GM23338 (cell line): ENCODE data around the gene ZNF202. TPM values are rescaled to one million over a fixed set of nuclear protein-coding genes. Genes with fewer than 3 reads are reported as not detected.
A peak's percentile ranks its signal among the peaks of the same experiment; 100 is the strongest.

Experiments
- ATAC-seq: fragments of 200-7000 bp; cut with Tn5 transposase; 3 replicates; pipeline ENCODE4 v1.9.1; 2020
- DNase-seq: peaks from one replicate; pipeline ENCODE4 v3.0.0-alpha.2; 2015; ENCODE audit warnings: low spot score
- H2AFZ ChIP-seq: fragments of 200-600 bp; sonication (generic); 2 replicates; pipeline ENCODE4 v1.8.0; 2016; ENCODE audit warnings: antibody characterized with exemption, mild to moderate bottlenecking, moderate library complexity
- H3F3A ChIP-seq: fragments of 200-600 bp; sonication (generic); replicated peaks from 2 replicates; pipeline ENCODE4 v1.8.0; 2017; ENCODE audit warnings: antibody characterized with exemption, mixed run types, low read depth
- H3K27ac ChIP-seq: fragments of 200-600 bp; sonication (generic); 2 replicates; pipeline ENCODE4 v1.6.1; 2016; ENCODE audit warnings: low read depth
- H3K27me3 ChIP-seq: fragments of 200-600 bp; sonication (generic); 2 replicates; pipeline ENCODE4 v1.8.0; 2016; ENCODE audit warnings: mild to moderate bottlenecking, mixed run types, moderate library complexity; ENCODE audit not compliant: insufficient read depth
- H3K36me3 ChIP-seq: fragments of 200-600 bp; sonication (generic); 2 replicates; pipeline ENCODE4 v1.8.0; 2016; ENCODE audit warnings: mild to moderate bottlenecking; ENCODE audit not compliant: insufficient read depth
- H3K4me1 ChIP-seq: fragments of 200-600 bp; sonication (generic); 2 replicates; pipeline ENCODE4 v1.8.0; 2016; ENCODE audit warnings: mild to moderate bottlenecking, moderate library complexity; ENCODE audit not compliant: insufficient read depth
- H3K4me2 ChIP-seq: fragments of 200-600 bp; sonication (generic); 2 replicates; pipeline ENCODE4 v1.7.1; 2017; ENCODE audit warnings: mixed run types
- H3K4me3 ChIP-seq: fragments of 200-600 bp; sonication (generic); 2 replicates; pipeline ENCODE4 v1.6.1; 2016; ENCODE audit warnings: mixed run types
- H3K79me2 ChIP-seq: fragments of 200-600 bp; sonication (generic); replicated peaks from 2 replicates; pipeline ENCODE4 v1.8.0; 2017; ENCODE audit warnings: mild to moderate bottlenecking; ENCODE audit not compliant: insufficient read depth
- H3K9me2 ChIP-seq: fragments of 200-600 bp; sonication (generic); 2 replicates; pipeline ENCODE4 v1.8.0; 2017; ENCODE audit not compliant: insufficient read depth
- H4K20me1 ChIP-seq: fragments of 200-600 bp; sonication (generic); replicated peaks from 2 replicates; pipeline ENCODE4 v1.8.0; 2017; ENCODE audit warnings: mild to moderate bottlenecking; ENCODE audit not compliant: insufficient read depth
- H3K27ac Mint-ChIP-seq: 2 replicates; pipeline ENCODE4 v1.8.0; 2020; ENCODE audit warnings: inconsistent platforms, mild to moderate bottlenecking, moderate library complexity, mixed read lengths
- H3K27me3 Mint-ChIP-seq: 3 replicates; pipeline ENCODE4 v1.8.0; 2022; ENCODE audit warnings: low read depth, mild to moderate bottlenecking, moderate library complexity, mixed read lengths, inconsistent platforms; ENCODE audit not compliant: insufficient read depth, poor library complexity
- H3K36me3 Mint-ChIP-seq: 3 replicates; pipeline ENCODE4 v1.8.0; 2021; ENCODE audit warnings: low read depth, mild to moderate bottlenecking, inconsistent platforms, moderate library complexity, mixed read lengths
- H3K4me1 Mint-ChIP-seq: 3 replicates; pipeline ENCODE4 v1.8.0; 2020; ENCODE audit warnings: mild to moderate bottlenecking, inconsistent platforms, mixed read lengths
- H3K4me3 Mint-ChIP-seq: 3 replicates; pipeline ENCODE4 v1.8.0; 2021; ENCODE audit warnings: moderate library complexity, mild to moderate bottlenecking, inconsistent platforms, mixed read lengths
- H3K9me3 Mint-ChIP-seq: 3 replicates; pipeline ENCODE4 v1.8.0; 2020; ENCODE audit warnings: moderate library complexity, mild to moderate bottlenecking, inconsistent platforms, mixed read lengths
- CTCF ChIP-seq, 2 experiments: fragments of 200-600 bp in 1 of 2; sonication (generic) in 1 of 2; conservative IDR thresholded peaks; 2 replicates each; pipeline versions ENCODE4 v1.5.1 to v1.6.1; 2016 to 2017; ENCODE audit warnings: antibody characterized with exemption in 2 of 2, low read depth in 2 of 2, mild to moderate bottlenecking in 2 of 2, moderate library complexity in 1 of 2
- EZH2 ChIP-seq: fragments of 200-600 bp; sonication (generic); IDR thresholded peaks from one replicate; pipeline ENCODE4 v1.8.0; 2017; ENCODE audit warnings: antibody characterized with exemption, mild to moderate bottlenecking, low read depth; ENCODE audit not compliant: unreplicated experiment
- EZH2phosphoT487 ChIP-seq: fragments of 200-600 bp; sonication (generic); IDR thresholded peaks from one replicate; pipeline ENCODE4 v1.8.1; 2018; ENCODE audit warnings: antibody characterized with exemption; ENCODE audit not compliant: unreplicated experiment
- JUNB ChIP-seq: IDR thresholded peaks from one replicate; pipeline ENCODE4 v1.6.1; 2016; ENCODE audit warnings: antibody characterized with exemption; ENCODE audit not compliant: unreplicated experiment
- POLR2AphosphoS5 ChIP-seq: IDR thresholded peaks from 2 replicates; pipeline ENCODE4 v1.6.1; 2016; ENCODE audit warnings: antibody characterized with exemption, low read depth
- STAT1 ChIP-seq: IDR thresholded peaks from one replicate; pipeline ENCODE4 v1.6.1; 2016; ENCODE audit warnings: antibody characterized with exemption; ENCODE audit not compliant: unreplicated experiment
- ZNF114 ChIP-seq: fragments of 250-450 bp; sonication (Bioruptor Pico); IDR thresholded peaks from 2 replicates; pipeline ENCODE4 v1.5.0; 2020; ENCODE audit warnings: mild to moderate bottlenecking, moderate library complexity
- ZNF331 ChIP-seq: fragments of 250-450 bp; sonication (Bioruptor Pico); IDR thresholded peaks from 2 replicates; pipeline ENCODE4 v1.5.0; 2020; ENCODE audit warnings: low read depth, mild to moderate bottlenecking, moderate library complexity
- polyA plus RNA-seq: library from polyadenylated mRNA; unstranded; fragments of >200 nt; fragmentation: Nextera tagmentation; extraction: Ambion mirVana; gene quantifications from 2 replicates; pipeline ENCODE4 v1.2.1, GENCODE V29; 2016
- total RNA-seq: library from RNA; depleted of rRNA; stranded (reverse); fragments of >200 nt; shearing (Covaris generic); gene quantifications from 2 replicates; pipeline ENCODE4 v1.2.3, GENCODE V29; 2014
- TF ChIP-seq, protein P1 (sequence below): IDR thresholded peaks from 2 replicates; pipeline ENCODE4 v1.6.1; 2016; ENCODE audit warnings: antibody characterized with exemption
- TF ChIP-seq, protein P2 (sequence below): IDR thresholded peaks from one replicate; pipeline ENCODE4 v1.6.1; 2018; ENCODE audit warnings: antibody characterized with exemption; ENCODE audit not compliant: unreplicated experiment

The ZNF202 gene
- total and polyA plus RNA-seq, 2 experiments from 2014 or later, result 18.2 to 36.7 TPM

DNA sequence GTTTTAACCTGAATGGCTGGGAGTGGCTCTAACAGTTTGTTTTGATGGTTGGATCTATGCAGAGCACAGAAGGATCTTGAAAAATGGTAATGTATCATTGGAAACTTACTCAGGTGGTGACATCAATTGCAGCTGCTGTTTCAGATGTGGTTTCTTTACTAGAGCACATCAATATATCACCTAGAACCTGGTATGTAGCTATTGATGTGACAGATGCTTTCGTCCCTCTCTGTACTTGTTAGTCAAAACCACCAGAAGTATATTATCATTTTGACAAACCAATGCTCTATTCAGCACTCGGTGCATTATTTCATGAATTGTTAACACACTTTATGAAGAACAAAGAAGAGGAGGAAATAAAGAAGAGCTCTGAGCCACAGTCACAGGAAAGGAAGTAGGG is 60.4 kb downstream of the ZNF202 start:
- Histone ChIP-seq H3K4me2 (no peak overlapping the region), H2AFZ (no peak overlapping the region), H3F3A (no peaks in the 10 kb centered on the region), H3K9me2 (peaks cover 4% of the 10 kb centered on the region; the same call in 1 of the 2 replicates), H4K20me1 (no peaks in the 10 kb centered on the region), H3K27ac (no peak overlapping the region), H3K79me2 (no peaks in the 10 kb centered on the region), H3K36me3 (no peaks in the 10 kb centered on the region), H3K4me3 (no peak overlapping the region), H3K4me1 (no peaks in the 10 kb centered on the region; the same call in 1 of the 2 replicates), H3K27me3 (no peaks in the 10 kb centered on the region)
- Mint-ChIP-seq H3K4me3 (no peak overlapping the region), H3K27me3 (peaks cover 5% of the 10 kb centered on the region), H3K9me3 (no peaks in the 10 kb centered on the region; the same call in 2 of the 3 replicates), H3K4me1 (peaks cover 11% of the 10 kb centered on the region; the same call in 2 of the 3 replicates), H3K36me3 (no peaks in the 10 kb centered on the region), H3K27ac (no peak overlapping the region)
- no peak for ATAC-seq
- no peak for DNase-seq
- TF ChIP-seq POLR2AphosphoS5, result no peak
- TF ChIP-seq JUNB, result no peak
- TF ChIP-seq, protein P1, sequence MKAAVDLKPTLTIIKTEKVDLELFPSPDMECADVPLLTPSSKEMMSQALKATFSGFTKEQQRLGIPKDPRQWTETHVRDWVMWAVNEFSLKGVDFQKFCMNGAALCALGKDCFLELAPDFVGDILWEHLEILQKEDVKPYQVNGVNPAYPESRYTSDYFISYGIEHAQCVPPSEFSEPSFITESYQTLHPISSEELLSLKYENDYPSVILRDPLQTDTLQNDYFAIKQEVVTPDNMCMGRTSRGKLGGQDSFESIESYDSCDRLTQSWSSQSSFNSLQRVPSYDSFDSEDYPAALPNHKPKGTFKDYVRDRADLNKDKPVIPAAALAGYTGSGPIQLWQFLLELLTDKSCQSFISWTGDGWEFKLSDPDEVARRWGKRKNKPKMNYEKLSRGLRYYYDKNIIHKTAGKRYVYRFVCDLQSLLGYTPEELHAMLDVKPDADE, result no peak
- TF ChIP-seq STAT1, result no peak
- TF ChIP-seq CTCF (conservative IDR thresholded peaks at IDR 0.05; ENCODE audit: low read depth in 2 of 2), result no peak
- TF ChIP-seq EZH2phosphoT487, result no peak

DNA sequence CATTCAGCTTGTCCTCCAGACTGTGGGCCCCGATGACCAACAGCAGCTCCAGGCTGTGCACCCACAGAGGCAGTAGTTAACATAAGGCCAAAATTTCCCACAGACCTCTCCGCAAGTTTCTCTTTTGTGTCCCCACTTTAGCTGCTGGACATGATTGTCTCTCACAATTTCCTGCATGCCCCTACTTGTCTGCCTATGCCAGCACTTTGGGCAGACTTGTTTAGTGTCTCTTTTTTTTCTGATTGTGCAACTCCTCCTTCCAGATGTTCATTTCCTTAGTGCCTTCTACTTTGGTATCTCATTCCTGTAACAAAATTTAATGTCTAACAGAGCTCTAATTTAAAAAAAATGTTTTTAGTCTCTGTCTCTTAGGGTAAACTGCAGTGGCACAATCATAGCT is 63.2 kb downstream of the ZNF202 start:
- Histone ChIP-seq H3K4me1 (no peaks in the 10 kb centered on the region; the same call in 1 of the 2 replicates), H3K36me3 (no peaks in the 10 kb centered on the region), H3K27ac (no peak overlapping the region), H4K20me1 (no peaks in the 10 kb centered on the region), H3K27me3 (no peaks in the 10 kb centered on the region), H3K4me2 (no peak overlapping the region), H2AFZ (peak overlapping the region; percentile 58; the same call in 1 of the 2 replicates), H3K9me2 (peaks cover 4% of the 10 kb centered on the region; the same call in 1 of the 2 replicates), H3F3A (no peaks in the 10 kb centered on the region), H3K4me3 (no peak overlapping the region), H3K79me2 (no peaks in the 10 kb centered on the region)
- Mint-ChIP-seq H3K4me3 (no peak overlapping the region), H3K27me3 (no peaks in the 10 kb centered on the region), H3K9me3 (no peaks in the 10 kb centered on the region; the same call in 2 of the 3 replicates), H3K4me1 (peaks cover 3% of the 10 kb centered on the region; the same call in 2 of the 3 replicates), H3K36me3 (no peaks in the 10 kb centered on the region), H3K27ac (no peak overlapping the region)
- ATAC-seq (no peak), DNase-seq (no peak)
- TF ChIP-seq EZH2, result no peak
- no peak for TF ChIP-seq POLR2AphosphoS5
- no peak for TF ChIP-seq ZNF114
- TF ChIP-seq CTCF (conservative IDR thresholded peaks at IDR 0.05; ENCODE audit: low read depth in 2 of 2), result no peak
- TF ChIP-seq ZNF331 (CRISPR knock-in tag), result no peak
- no peak for TF ChIP-seq STAT1
- TF ChIP-seq EZH2phosphoT487, result no peak
- TF ChIP-seq, protein P2, sequence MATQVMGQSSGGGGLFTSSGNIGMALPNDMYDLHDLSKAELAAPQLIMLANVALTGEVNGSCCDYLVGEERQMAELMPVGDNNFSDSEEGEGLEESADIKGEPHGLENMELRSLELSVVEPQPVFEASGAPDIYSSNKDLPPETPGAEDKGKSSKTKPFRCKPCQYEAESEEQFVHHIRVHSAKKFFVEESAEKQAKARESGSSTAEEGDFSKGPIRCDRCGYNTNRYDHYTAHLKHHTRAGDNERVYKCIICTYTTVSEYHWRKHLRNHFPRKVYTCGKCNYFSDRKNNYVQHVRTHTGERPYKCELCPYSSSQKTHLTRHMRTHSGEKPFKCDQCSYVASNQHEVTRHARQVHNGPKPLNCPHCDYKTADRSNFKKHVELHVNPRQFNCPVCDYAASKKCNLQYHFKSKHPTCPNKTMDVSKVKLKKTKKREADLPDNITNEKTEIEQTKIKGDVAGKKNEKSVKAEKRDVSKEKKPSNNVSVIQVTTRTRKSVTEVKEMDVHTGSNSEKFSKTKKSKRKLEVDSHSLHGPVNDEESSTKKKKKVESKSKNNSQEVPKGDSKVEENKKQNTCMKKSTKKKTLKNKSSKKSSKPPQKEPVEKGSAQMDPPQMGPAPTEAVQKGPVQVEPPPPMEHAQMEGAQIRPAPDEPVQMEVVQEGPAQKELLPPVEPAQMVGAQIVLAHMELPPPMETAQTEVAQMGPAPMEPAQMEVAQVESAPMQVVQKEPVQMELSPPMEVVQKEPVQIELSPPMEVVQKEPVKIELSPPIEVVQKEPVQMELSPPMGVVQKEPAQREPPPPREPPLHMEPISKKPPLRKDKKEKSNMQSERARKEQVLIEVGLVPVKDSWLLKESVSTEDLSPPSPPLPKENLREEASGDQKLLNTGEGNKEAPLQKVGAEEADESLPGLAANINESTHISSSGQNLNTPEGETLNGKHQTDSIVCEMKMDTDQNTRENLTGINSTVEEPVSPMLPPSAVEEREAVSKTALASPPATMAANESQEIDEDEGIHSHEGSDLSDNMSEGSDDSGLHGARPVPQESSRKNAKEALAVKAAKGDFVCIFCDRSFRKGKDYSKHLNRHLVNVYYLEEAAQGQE, result no peak
- no peak for TF ChIP-seq JUNB
